Measurements from ENCODE around the gene RASSF5.

DNA sequence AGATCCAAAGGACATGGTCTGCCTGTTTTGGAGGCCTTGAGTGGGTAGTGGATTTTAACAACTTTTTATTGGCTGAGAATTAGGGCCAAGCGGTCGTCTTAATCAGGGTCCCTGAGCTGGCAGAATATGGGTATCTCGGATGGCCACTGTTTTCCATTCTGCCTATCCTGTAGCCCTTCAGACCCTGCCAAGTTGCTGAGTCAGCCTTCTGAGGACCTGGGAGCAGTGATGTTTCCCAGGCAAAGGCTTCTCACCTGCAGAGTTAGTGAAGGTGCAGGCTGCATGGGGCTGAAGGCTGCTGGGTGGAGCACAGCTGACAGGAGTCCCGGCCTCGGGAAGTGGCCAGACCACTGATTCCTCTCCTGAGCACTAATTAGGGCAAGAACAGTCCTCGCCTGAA, 11.4 kb downstream of the RASSF5 start:
- TF ChIP-seq POLR2AphosphoS5 (IDR thresholded peaks at IDR 0.05) (no peak), POLR2A (IDR thresholded peaks at IDR 0.05) (no peak)
- TF ChIP-seq, protein P1, sequence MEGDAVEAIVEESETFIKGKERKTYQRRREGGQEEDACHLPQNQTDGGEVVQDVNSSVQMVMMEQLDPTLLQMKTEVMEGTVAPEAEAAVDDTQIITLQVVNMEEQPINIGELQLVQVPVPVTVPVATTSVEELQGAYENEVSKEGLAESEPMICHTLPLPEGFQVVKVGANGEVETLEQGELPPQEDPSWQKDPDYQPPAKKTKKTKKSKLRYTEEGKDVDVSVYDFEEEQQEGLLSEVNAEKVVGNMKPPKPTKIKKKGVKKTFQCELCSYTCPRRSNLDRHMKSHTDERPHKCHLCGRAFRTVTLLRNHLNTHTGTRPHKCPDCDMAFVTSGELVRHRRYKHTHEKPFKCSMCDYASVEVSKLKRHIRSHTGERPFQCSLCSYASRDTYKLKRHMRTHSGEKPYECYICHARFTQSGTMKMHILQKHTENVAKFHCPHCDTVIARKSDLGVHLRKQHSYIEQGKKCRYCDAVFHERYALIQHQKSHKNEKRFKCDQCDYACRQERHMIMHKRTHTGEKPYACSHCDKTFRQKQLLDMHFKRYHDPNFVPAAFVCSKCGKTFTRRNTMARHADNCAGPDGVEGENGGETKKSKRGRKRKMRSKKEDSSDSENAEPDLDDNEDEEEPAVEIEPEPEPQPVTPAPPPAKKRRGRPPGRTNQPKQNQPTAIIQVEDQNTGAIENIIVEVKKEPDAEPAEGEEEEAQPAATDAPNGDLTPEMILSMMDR (IDR thresholded peaks at IDR 0.05): no peak
